22Rv1 (cell line): ENCODE measurements around the gene PLEKHA3.

Source experiments
- ZFX ChIP-seq: fragments of 450-650 bp; IDR thresholded peaks from 2 replicates; pipeline ENCODE4 v1.6.1; 2017; ENCODE audit warnings: antibody characterized with exemption, borderline replicate concordance
- TF ChIP-seq, protein P1 (sequence below): fragments of 450-650 bp; IDR thresholded peaks from 2 replicates; pipeline ENCODE4 v1.5.1; 2017; ENCODE audit warnings: mild to moderate bottlenecking

DNA sequence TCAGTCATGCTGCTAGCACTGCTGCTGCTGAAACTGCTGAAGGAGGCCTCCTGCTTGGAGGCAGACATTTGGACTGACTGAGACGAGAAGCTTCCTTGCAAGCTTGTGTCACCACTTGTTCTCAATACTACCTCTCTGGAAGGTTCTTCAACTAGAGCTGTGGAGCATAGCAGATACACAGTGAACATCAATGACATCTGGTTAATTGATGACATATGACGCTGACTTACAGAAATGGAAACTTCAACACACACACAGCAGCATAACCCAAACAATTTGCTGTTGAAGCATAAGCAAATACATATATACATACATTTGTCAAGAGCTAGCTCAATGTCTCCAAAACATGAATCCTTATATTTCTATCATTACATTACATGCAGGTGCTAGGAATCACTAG, 47.3 kb downstream of the PLEKHA3 start:
- TF ChIP-seq, protein P1, sequence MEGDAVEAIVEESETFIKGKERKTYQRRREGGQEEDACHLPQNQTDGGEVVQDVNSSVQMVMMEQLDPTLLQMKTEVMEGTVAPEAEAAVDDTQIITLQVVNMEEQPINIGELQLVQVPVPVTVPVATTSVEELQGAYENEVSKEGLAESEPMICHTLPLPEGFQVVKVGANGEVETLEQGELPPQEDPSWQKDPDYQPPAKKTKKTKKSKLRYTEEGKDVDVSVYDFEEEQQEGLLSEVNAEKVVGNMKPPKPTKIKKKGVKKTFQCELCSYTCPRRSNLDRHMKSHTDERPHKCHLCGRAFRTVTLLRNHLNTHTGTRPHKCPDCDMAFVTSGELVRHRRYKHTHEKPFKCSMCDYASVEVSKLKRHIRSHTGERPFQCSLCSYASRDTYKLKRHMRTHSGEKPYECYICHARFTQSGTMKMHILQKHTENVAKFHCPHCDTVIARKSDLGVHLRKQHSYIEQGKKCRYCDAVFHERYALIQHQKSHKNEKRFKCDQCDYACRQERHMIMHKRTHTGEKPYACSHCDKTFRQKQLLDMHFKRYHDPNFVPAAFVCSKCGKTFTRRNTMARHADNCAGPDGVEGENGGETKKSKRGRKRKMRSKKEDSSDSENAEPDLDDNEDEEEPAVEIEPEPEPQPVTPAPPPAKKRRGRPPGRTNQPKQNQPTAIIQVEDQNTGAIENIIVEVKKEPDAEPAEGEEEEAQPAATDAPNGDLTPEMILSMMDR = no peak
- TF ChIP-seq ZFX = no peak
